Panc1 (cell line): ENCODE data around the gene KRT36. TPM values are rescaled to one million over a fixed set of nuclear protein-coding genes. Genes with fewer than 3 reads are reported as not detected.

Experiments used
- ATAC-seq: fragments of 200-7000 bp; cut with Tn5 transposase; 2 replicates; pipeline ENCODE4 v1.9.1; 2020; ENCODE audit warnings: mild to moderate bottlenecking, moderate library complexity
- BruUV-seq: library from RNA; stranded (reverse); fragments of 400-500 nt; replicated peaks from 2 replicates; lab custom pipeline; 2021; lab: Mats Ljungman, UMichigan
- CTCF ChIA-PET: fragments of 300-600 bp; sonication (Branson Sonifier 250); formaldehyde crosslinking; loops from one replicate; lab custom pipeline; 2022; ENCODE audit warnings: antibody characterized with exemption; lab: Charles Lee
- POLR2A ChIA-PET: fragments of 300-600 bp; sonication (Branson Sonifier 250); formaldehyde crosslinking; loops from one replicate; lab custom pipeline; 2022; ENCODE audit warnings: antibody characterized with exemption; lab: Charles Lee
- DNase-seq: peaks from one replicate; pipeline ENCODE4 v3.0.0-alpha.2; 2010; ENCODE audit warnings: low read depth, low spot score
- H3K27ac ChIP-seq: 2 replicates; pipeline ENCODE4 v1.5.1; 2011; ENCODE audit warnings: mild to moderate bottlenecking, low read length, inconsistent platforms
- H3K27me3 ChIP-seq: fragments of 200-500 bp; sonication (Bioruptor generic); 2 replicates; pipeline ENCODE4 v1.6.0; 2014; ENCODE audit warnings: low read length, inconsistent platforms; ENCODE audit not compliant: control insufficient read depth, insufficient read depth
- H3K36me3 ChIP-seq: fragments of 200-500 bp; sonication (Bioruptor generic); 2 replicates; pipeline ENCODE4 v1.5.1; 2014; ENCODE audit warnings: inconsistent platforms, mild to moderate bottlenecking, low read length, moderate library complexity; ENCODE audit not compliant: control insufficient read depth, insufficient read depth
- H3K4me1 ChIP-seq: 2 replicates; pipeline ENCODE4 v1.5.1; 2011; ENCODE audit warnings: inconsistent platforms, mild to moderate bottlenecking, low read length, moderate library complexity; ENCODE audit not compliant: control insufficient read depth, insufficient read depth
- H3K4me3 ChIP-seq, 2 experiments: 2 replicates each; pipeline ENCODE4 v1.5.1; 2011 to 2012; ENCODE audit warnings: low read depth in 2 of 2, low read length in 2 of 2, mild to moderate bottlenecking in 2 of 2, inconsistent platforms in 1 of 2, moderate library complexity in 1 of 2
- H3K9me3 ChIP-seq: fragments of 200-500 bp; sonication (Bioruptor generic); 2 replicates; pipeline ENCODE4 v1.5.1; 2014; ENCODE audit warnings: low read depth, mild to moderate bottlenecking, inconsistent platforms, low read length, moderate library complexity; ENCODE audit not compliant: control insufficient read depth, insufficient read depth
- CTCF ChIP-seq: fragments of 450-650 bp; IDR thresholded peaks from 2 replicates; pipeline ENCODE4 v1.5.1; 2017; ENCODE audit warnings: mild to moderate bottlenecking
- POLR2AphosphoS5 ChIP-seq: IDR thresholded peaks from 2 replicates; pipeline ENCODE4 v1.6.1; 2012; ENCODE audit warnings: mild to moderate bottlenecking, low read depth, low read length, moderate library complexity
- REST ChIP-seq, 2 experiments: IDR thresholded peaks; 2 replicates each; pipeline ENCODE4 v1.6.1; 2011 to 2012; ENCODE audit warnings: low read depth in 2 of 2, control low read depth in 1 of 2, low read length in 1 of 2, mild to moderate bottlenecking in 1 of 2, moderate library complexity in 1 of 2; ENCODE audit not compliant: insufficient read depth in 1 of 2
- SIN3A ChIP-seq: IDR thresholded peaks from 2 replicates; pipeline ENCODE4 v1.6.1; 2012; ENCODE audit warnings: low read depth, mild to moderate bottlenecking, low read length, moderate library complexity, borderline replicate concordance; ENCODE audit not compliant: insufficient read depth
- TCF7L2 ChIP-seq: IDR thresholded peaks from 2 replicates; pipeline ENCODE4 v1.6.1; 2011; ENCODE audit warnings: mild to moderate bottlenecking, low read depth, low read length, inconsistent platforms
- in situ Hi-C: cut with HindIII; loops from 2 replicates; pipeline ENCODE4 v1.10.0; 2016; ENCODE audit warnings: low sequenced_read_pairs, low pct_unique_long_range_greater_than_20kb
- intact Hi-C: fragments of 100-400 bp; cut with micrococcal nuclease; formaldehyde crosslinking; loops from one replicate; pipeline ENCODE4 v1.10.0; 2022; ENCODE audit not compliant: unreplicated experiment
- total RNA-seq: library from RNA; stranded (reverse); gene quantifications from one replicate; pipeline ENCODE4 v1.2.1, GENCODE V29; 2021; ENCODE audit not compliant: unreplicated experiment

Gene KRT36
- total RNA-seq, 1 experiment from 2014 or later, result not detected

- no peaks in the 10 kb centered on the region for H3K9me3 ChIP-seq
- intact Hi-C loops, result no loop called here
- no peak overlapping the region for H3K27ac ChIP-seq
- in situ Hi-C loops, result no loop called here
- no peak for ATAC-seq
- TF ChIP-seq CTCF, result no peak
- TF ChIP-seq SIN3A, result no peak
- no peak for TF ChIP-seq TCF7L2
- TF ChIP-seq POLR2AphosphoS5, result no peak
- no peak for TF ChIP-seq REST (IDR thresholded peaks at IDR 0.05; ENCODE audit: insufficient read depth in 1 of 2, low read depth in 2 of 2, low read length in 1 of 2)
- no peaks in the 10 kb centered on the region for H3K27me3 ChIP-seq
- POLR2A ChIA-PET, result interaction anchor here (0.5 kb wide), 1 partner anchor 42 kb away, joined by 3 read pairs; no protein-coding TSS in a partner anchor
- H3K36me3 ChIP-seq, result no peaks in the 10 kb centered on the region
- CTCF ChIA-PET, result no interaction called here
- no peak for DNase-seq
- BruUV-seq, result no TSS peak
- H3K4me3 ChIP-seq, result no peak overlapping the region
- peaks cover 29% of the 10 kb centered on the region for H3K4me1 ChIP-seq
Observed at GRCh38 chr17:41486316-41486715, 3.4 kb downstream of the KRT36 start.

GRCh38 chr17:41484920-41485904, 4.5 kb downstream of the KRT36 start:
- ATAC-seq (0 out of 2 replicates have a peak, but pooled peaks have one; percentile 14), DNase-seq (no peak)
- Histone ChIP-seq H3K27ac (peak overlapping the region; percentile 5; the same call in 1 of the 2 replicates), H3K9me3 (no peaks in the 10 kb centered on the region), H3K27me3 (no peaks in the 10 kb centered on the region), H3K36me3 (no peaks in the 10 kb centered on the region), H3K4me1 (peaks cover 20% of the 10 kb centered on the region), H3K4me3 (no peak overlapping the region)
- BruUV-seq, result no TSS peak
- CTCF ChIA-PET, result no interaction called here
- in situ Hi-C loops (no loop called here), intact Hi-C loops (loop anchor here (5.0 kb wide), 1 partner anchor 383 kb away; the partner anchor contains the start of gene KRTAP4-16)
- no peak for TF ChIP-seq POLR2AphosphoS5
- TF ChIP-seq TCF7L2, result no peak
- TF ChIP-seq SIN3A, result no peak
- no peak for TF ChIP-seq CTCF
- no peak for TF ChIP-seq REST (IDR thresholded peaks at IDR 0.05; ENCODE audit: insufficient read depth in 1 of 2, low read depth in 2 of 2, low read length in 1 of 2)
- POLR2A ChIA-PET, result no interaction called here
